NCI-H446 treated with DMSO at 0.1 percent for 48 hours (cell line): ENCODE results near the gene KLHL17.

Source experiments
- DNase-seq: peaks from one replicate; lab custom pipeline; 2025; lab: John Stamatoyannopoulos, UW

KLHL17 gene

DNA sequence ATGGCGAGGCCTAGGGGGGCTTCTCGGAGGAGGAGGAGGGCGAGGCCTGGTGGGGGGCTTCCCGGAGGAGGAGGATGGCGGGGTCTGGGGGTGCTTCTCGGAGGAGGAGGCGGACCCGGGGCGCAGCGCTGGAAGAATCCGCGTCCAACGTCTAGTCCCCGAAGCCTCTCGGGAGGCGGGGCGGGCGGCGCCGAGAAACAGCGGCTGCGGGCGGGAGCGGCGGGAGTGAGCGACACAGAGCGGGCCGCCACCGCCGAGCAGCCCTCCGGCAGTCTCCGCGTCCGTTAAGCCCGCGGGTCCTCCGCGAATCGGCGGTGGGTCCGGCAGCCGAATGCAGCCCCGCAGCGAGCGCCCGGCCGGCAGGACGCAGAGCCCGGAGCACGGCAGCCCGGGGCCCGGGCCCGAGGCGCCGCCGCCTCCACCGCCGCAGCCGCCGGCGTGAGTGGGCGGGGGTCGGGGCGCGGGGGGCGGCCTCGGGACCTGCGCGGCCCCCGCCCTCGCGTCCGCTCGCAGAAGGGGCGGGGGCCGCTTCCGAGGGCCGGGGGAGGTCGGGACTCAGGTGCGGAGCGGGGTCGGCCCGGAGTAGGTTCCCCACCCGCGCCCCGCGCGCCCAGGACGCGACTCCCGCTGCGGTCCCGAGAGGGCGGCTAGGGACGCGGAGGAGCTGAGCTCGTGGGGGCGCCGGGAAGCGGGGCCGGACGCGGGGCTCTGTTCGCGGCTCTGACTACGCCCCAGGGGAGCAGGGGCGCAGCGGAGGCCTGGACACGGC, at the start of gene KLHL17:
KLHL17 (plus strand) TSS at position 222 of the 769 bp plus-strand sequence; CDS start at position 332, 110 bp downstream.
- DNase-seq = peak; percentile 23

DNA sequence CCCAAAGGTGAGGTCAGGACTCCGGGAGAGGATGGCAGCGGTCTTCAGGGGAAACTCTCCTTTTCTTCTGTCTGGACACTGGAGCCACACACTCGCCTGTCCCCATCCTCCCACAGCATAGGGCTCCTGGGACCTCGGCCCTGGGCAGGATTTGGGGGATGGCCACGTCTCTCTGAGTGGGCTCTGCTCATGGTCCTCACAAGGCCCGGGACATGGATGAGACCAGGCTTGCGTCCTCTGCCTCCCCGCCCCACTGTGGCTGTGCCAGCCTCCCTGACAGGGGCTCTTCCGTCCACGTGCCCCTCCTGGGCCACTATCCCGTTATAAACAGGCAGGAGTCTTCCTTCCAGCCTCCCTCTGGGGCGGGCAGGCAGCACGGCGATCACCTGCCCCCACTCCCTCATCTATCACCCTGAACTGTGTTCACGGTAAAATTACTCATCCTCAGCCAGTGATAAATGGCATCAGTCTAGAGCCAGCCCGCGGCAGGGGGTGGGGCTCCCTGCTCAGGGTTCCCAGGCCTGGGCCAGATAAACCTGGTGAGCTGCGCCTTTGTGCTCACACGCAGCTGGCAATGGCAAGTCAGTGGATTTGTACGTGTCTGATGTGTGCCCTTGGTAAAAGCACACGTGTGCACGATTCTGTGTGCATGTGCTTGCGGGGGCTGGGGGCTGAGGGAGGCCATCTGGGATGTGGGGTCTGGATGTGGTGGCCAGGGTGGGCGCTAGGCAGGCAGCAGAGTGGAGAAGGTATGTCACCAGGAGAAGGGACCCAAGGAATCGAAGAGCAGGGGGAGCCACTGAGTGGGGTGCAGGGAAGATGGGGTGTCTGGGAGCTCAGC, 49.3 kb upstream of the KLHL17 start:
- peak; percentile 25 for DNase-seq

DNA sequence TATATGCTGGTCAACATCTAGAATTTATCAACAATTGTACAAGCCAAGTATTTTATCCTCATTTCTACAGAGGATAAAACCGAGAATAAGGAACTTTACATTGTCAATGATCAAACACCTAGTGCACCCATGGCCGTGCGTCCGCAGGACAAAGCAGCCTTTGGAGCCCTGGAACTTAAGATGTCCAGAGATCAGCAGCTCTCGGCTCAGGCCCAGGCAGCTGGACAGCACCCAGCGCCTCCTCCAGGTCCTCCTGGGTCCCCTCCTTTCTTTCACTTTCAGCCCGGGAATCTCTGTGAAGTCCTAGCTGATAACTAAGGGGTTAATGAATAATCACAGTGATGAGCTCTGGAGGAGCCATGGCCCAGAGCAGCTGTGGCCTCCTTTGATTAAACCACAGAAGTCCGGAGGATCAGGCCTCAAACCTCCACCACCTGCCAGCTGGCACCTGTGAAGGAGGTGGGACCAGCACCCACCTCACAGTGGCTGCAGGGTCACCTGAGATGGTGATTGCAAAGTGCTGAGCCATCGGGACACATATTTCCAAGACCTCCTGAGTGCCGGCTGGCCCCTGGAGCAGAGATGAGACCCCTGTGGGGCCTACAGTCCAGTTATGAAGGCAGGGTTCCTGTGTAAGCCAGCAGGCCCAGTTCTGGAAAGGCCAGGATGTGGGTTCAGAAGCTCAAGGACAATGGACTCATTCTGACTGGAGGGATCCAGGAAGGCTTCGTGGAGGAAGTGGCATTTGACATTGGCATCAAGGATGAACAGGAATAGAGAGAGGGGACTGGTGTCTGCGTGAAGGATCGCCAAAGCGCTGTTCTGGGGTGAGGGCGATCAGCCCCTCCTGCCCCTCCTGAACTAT, 48.3 kb upstream of the KLHL17 start:
- no peak for DNase-seq

- DNase-seq = no peak
Observed at GRCh38 chr1:912740-913301, 47.6 kb upstream of the KLHL17 start.

- no peak for DNase-seq
Observed at GRCh38 chr1:913491-914130, 46.8 kb upstream of the KLHL17 start.

GRCh38 chr1:914131-914890, 46.1 kb upstream of the KLHL17 start:
- no peak for DNase-seq

DNA sequence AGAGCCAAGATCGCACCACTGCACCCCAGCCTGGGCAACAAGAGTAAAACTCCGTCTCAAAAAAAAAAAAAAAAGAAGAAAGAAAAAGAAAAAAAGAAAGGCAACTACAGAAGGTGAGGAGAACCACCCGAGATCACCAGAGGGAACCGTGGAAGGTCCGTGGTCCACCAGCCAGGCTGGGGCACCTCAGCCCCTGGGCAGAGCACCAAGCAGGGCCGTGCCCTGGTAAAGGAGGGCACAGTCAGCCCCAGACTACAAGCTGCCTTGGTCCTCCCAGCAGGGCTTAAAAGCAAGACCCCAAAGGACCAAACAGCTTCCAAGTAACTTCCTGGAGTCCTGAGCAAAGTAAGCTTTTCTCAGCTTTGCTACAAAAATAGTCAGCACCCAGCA, 45.5 kb upstream of the KLHL17 start:
- DNase-seq = no peak

DNA sequence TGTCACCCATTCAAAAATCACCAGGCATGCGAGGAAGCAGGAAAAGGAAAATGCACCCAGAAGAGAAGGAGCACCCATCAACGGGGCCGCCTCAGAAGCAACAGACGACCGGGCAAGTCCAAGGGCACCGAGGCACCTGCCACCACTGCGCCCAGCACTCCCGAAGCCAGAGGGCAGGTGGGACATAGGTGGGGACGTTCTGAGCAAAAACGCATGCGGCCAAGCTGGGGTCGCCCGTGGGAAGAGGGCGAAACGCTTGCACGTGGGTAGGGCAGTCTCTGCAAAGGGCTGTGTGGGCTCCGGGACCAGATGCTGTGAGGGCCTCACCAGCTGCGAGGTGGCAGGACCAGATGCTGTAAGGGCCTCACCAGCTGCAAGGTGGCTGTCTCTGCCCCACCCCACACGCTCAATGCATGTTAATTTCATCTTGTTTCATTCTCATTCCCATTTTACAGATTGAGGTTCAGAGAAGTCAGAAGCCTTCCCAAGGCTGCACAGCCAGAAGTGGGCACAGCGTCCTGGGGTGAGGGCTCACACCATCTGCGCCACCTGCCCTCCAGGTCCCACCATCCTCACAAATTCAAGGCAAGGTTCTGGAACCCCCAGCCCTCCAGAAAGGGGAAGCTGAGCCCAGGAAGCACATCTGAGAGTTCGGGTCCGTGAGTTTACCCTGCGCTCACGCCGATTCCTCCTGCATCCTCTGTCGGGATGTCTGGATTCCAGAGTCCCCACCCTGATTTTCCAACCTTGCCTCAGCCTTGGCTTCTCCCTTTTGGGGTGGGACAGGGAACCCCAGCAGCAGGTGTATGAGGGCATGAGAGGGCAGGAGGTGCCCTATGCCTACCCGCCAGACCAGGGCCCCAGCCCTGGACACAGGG, 44.9 kb upstream of the KLHL17 start:
- DNase-seq = no peak

- peak; percentile 23 for DNase-seq
Observed at GRCh38 chr1:916173-917075, 44.0 kb upstream of the KLHL17 start.

DNA sequence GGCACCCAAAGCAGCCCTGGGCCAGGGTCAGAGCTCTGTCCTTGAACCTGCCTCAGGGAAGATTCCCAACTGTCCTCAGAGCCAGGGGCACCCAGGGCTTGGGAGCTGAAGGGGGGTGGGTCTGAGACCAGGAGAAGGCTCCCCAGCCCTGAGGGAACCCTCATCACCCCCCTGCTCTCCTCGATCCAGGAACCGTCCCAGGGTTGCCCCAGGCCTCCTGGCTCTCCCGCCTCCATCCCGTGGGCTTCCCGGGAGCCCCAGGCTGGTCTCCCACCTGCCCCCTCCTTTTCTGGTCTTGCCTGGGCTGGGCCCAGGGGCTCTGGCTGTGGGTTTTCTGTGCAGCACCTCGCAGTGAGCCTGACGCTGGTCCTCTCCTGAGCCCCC, 43.3 kb upstream of the KLHL17 start:
- no peak for DNase-seq

GRCh38 chr1:917466-918091, 42.8 kb upstream of the KLHL17 start:
- DNase-seq = no peak

DNA sequence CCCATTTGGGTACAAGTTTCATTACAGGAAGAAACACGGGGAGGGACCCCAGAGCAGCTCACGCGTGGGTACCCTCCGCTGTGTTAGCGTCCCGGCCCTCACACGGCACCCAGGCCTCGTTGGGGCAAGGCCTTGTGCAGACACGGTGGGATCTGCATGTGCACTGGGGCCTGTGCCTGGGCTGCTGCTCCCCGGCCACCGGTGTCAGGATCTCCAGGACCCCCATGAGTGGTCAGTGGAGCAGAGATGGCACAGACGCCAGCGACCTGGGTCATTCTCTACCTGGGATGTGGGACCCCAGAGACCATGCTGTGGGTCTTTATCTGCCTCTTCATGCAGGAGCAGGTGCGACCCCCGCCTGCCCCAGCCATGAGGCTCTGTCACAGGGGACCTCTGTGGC, 42.0 kb upstream of the KLHL17 start:
- DNase-seq = no peak

- no peak for DNase-seq
Observed at GRCh38 chr1:918843-919242, 41.5 kb upstream of the KLHL17 start.

- DNase-seq = no peak
Observed at GRCh38 chr1:919271-919872, 41.0 kb upstream of the KLHL17 start.

- no peak for DNase-seq
Observed at GRCh38 chr1:920010-920409, 40.4 kb upstream of the KLHL17 start.

GRCh38 chr1:920521-920920, 39.9 kb upstream of the KLHL17 start:
- no peak for DNase-seq

DNA sequence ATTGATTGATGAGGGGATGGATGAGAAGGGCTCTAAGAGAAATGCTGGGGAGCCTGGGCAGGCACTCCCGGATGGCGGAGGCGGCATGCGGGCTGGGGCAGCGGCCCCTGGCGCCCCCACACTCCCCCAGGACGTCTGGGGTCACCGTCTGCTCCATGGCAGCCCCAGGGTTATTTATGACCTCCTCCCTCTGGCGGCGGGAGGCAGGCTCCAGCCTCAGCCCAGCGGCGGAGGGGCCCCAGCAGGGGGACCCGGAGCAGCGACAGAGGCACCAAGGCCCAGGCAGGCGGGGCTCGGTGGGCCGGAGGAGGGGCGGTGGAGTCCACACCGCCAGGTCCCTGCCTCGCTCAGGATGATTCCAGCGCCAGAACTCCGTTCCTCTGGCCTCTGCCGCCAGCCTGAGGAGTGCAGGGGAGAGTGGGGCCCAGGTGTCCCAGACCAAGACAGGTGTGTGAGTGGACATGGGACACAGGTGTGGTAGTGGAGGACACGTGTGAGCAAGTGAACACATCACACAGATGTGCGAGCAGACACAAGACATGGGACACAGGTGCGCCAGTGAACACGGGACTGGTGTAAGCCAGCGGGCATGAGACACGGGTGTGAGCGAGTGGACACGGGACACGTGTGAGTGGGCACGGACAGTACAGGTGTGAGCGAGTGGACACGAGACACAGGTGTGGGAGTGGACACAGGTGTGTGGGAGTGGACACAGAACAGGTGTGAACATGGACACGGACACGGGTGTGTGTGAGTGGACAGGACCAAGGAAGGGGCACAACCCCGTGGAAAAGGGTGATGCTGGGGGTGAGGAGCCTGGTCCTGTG, 39.2 kb upstream of the KLHL17 start:
- peak; percentile 76 for DNase-seq
